ENCODE data around the gene PIP5K1C. TPM values are rescaled to one million over a fixed set of nuclear protein-coding genes. Genes with fewer than 3 reads are reported as not detected.

PIP5K1C gene
- total and polyA plus RNA-seq, 7 donors, result 8.7 to 22.4 (median 16.3) TPM

DNA sequence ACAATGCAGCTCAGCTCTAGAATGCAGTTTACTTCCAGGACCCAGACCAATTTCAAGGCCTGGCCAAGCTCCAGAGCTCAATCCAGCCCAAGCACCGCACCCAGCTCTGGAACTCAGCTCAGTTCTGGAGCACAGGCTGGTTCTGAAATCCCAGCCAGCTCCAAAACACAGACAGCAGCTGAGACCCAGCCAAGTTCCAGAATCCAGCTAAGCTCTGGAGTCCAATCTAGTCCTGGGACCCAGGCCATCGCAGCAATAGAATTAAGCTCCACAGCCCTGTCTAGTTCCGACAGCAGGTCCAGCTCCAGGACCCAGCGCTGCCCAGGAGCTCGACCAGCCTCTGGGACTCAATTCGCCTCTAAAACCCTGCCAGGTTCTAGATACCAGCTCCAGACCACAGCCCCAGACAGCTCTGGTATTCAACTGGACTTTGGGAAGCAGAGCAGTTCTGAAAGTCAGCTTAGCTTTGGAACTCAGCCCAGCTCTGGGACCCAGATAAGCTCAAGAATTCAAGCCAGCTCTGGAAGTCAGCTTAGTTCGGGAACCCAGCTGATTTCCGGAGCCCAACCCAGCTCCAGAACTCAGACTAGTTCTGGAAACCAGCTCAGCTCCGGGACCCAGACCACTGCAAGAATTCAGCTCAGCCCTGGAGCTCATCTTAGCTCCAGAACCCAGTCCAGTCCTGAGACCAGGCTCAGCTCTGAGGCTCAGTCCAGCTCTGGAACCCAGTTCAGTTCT is 108.2 kb downstream of the PIP5K1C start:
- Histone ChIP-seq H3K27me3 (ENCODE audit: insufficient read depth in 3 of 3, low read length in 2 of 3) (peaks cover 0 to 2% (median 0%) of the 10 kb centered on the region in 3 donors), H3K9me3 (no peaks in the 10 kb centered on the region), H3K4me3 (no peak overlapping the region), H3K27ac (no peak overlapping the region), H3K4me1 (no peaks in the 10 kb centered on the region), H3K36me3 (ENCODE audit: insufficient read depth in 1 of 2, low read depth in 1 of 2) (no peaks in the 10 kb centered on the region)
- no peak for DNase-seq
- no peak for TF ChIP-seq CTCF (IDR thresholded peaks at IDR 0.05)
- intact Hi-C loops (cut with DNase I), result no loop called here
- 66 to 78% (median 69%) methylated on average over 9 of the region's 9 CpGs for WGBS, 3 donors
- no peak for ATAC-seq

- H3K4me1 ChIP-seq, result no peaks in the 10 kb centered on the region
- 86 to 93% (median 90%) methylated on average over 8 of the region's 8 CpGs for WGBS, 3 donors
- no peak overlapping the region for H3K27ac ChIP-seq
- no peak for DNase-seq
- no peak for ATAC-seq
- TF ChIP-seq CTCF (IDR thresholded peaks at IDR 0.05), result no peak
- H3K36me3 ChIP-seq (ENCODE audit: insufficient read depth in 1 of 2, low read depth in 1 of 2), result no peaks in the 10 kb centered on the region
- no peaks in the 10 kb centered on the region for H3K9me3 ChIP-seq
- intact Hi-C loops (cut with DNase I), result no loop called here
- no peak overlapping the region for H3K4me3 ChIP-seq
- peaks cover 0 to 9% (median 5%) of the 10 kb centered on the region in 3 donors for H3K27me3 ChIP-seq (ENCODE audit: insufficient read depth in 3 of 3, low read length in 2 of 3)
These were observed 109.1 kb downstream of the PIP5K1C start for GRCh38 chr19:3590991-3591659.

- no peak for ATAC-seq
- no peaks in the 10 kb centered on the region for H3K36me3 ChIP-seq (ENCODE audit: insufficient read depth in 1 of 2, low read depth in 1 of 2)
- DNase-seq, result no peak
- H3K9me3 ChIP-seq, result no peaks in the 10 kb centered on the region
- intact Hi-C loops (cut with DNase I), result no loop called here
- H3K4me3 ChIP-seq, result no peak overlapping the region
- 91 to 97% (median 93%) methylated on average over 14 to 22 of the region's 22 CpGs for WGBS, 3 donors
- TF ChIP-seq CTCF (IDR thresholded peaks at IDR 0.05), result no peak
- H3K4me1 ChIP-seq, result no peaks in the 10 kb centered on the region
- H3K27me3 ChIP-seq (ENCODE audit: insufficient read depth in 3 of 3, low read length in 2 of 3), result peaks cover 0 to 19% (median 15%) of the 10 kb centered on the region in 3 donors
- H3K27ac ChIP-seq, result no peak overlapping the region
These were observed 110.3 kb downstream of the PIP5K1C start for GRCh38 chr19:3589949-3590348.

- intact Hi-C loops (cut with DNase I), result no loop called here
- Histone ChIP-seq H3K27me3 (ENCODE audit: insufficient read depth in 3 of 3, low read length in 2 of 3) (peaks cover 0 to 23% (median 15%) of the 10 kb centered on the region in 3 donors), H3K4me3 (no peak overlapping the region), H3K27ac (no peak overlapping the region), H3K4me1 (no peaks in the 10 kb centered on the region), H3K9me3 (no peaks in the 10 kb centered on the region), H3K36me3 (ENCODE audit: insufficient read depth in 1 of 2, low read depth in 1 of 2) (no peaks in the 10 kb centered on the region)
- ATAC-seq, result no peak
- WGBS, 3 donors, result 80 to 85% (median 82%) methylated on average over 11 of the region's 11 CpGs
- no peak for DNase-seq
- TF ChIP-seq CTCF (IDR thresholded peaks at IDR 0.05), result no peak
These were observed 110.8 kb downstream of the PIP5K1C start for GRCh38 chr19:3589439-3589838.
